GM12873 (cell line): ENCODE data around the gene HSD17B11.

Experiments used
- TF ChIP-seq, protein P1 (sequence below): IDR thresholded peaks from 2 replicates; pipeline ENCODE4 v1.5.1; 2012; ENCODE audit warnings: low read depth, mild to moderate bottlenecking, moderate library complexity, low read length, control low read depth; ENCODE audit not compliant: insufficient read depth; ENCODE audit errors: missing control alignments

Gene HSD17B11

DNA sequence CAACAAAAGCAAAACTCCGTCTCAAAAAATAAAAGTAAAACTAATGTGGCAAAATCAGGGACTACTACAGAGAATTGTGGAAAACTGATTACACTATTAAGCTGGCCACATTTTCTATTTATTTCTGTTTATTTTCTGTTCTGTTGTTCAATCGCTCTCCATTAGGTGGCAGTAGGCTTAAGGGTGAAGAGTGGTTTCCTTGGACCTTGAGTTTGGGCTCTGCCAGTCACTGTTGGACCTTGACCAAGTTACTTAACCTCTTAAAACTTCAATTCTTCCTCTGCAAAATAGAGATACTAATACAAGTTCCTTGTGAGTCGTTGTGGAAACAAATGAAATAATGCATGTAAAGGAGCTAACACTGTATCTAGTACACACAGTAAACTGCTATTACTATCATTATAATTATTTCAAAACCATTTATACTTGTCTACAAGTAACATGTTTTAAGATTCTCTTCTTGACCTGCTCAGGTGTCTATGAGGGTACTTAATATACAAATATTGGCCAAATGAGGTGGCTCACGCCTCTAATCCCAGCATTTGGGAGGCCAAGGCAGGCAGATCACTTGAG lies 15.2 kb downstream of the HSD17B11 start:
- TF ChIP-seq, protein P1, sequence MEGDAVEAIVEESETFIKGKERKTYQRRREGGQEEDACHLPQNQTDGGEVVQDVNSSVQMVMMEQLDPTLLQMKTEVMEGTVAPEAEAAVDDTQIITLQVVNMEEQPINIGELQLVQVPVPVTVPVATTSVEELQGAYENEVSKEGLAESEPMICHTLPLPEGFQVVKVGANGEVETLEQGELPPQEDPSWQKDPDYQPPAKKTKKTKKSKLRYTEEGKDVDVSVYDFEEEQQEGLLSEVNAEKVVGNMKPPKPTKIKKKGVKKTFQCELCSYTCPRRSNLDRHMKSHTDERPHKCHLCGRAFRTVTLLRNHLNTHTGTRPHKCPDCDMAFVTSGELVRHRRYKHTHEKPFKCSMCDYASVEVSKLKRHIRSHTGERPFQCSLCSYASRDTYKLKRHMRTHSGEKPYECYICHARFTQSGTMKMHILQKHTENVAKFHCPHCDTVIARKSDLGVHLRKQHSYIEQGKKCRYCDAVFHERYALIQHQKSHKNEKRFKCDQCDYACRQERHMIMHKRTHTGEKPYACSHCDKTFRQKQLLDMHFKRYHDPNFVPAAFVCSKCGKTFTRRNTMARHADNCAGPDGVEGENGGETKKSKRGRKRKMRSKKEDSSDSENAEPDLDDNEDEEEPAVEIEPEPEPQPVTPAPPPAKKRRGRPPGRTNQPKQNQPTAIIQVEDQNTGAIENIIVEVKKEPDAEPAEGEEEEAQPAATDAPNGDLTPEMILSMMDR = peak; percentile 71

DNA sequence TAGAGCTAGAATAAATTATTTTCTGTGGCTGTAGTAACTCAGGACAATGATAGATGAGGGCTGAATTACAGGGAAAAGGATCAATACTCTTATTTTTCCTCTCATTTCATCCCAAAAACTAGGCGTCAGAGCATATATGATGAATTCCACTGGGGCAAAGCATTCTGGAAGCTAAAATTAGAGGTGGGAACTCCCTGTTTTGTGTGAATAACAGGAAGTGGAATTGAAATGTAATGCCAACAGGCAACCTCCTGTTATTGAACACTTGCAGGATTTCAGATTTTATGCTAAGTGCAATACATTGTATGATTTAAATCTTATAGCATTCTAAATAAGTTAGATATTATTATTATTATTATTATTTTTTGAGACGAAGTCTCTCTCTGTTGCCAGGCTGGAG lies 20.9 kb downstream of the HSD17B11 start:
- TF ChIP-seq, protein P1 = no peak

DNA sequence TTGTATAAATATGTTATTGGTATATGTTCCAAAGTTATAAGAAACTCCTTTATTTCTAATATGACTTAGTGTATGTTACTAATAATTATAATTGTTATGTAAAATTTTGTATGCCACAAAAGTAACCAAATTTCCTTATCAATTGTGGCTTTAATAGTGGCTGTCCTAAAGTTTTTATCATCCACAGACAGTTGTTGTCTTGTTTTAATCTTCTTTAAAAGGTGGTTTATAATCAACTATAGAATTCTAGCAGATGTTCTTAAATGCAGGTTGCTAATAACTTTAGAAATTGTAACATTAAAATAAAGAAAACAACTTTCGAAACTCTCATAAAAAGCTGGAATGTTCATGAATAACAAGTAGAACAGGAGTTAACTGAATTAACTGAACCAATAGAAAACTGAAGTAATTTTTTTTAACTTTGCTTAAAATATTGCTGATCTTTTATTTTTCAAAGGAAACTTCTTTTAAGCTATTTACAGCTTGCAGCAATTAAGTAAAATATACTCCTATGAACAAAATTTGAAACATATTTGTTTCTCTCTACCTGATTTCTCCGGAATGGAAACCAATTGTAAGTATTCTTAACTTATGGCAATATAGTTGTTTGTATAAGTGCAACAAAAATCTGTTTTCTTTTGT lies 24.3 kb downstream of the HSD17B11 start:
- TF ChIP-seq, protein P1 = no peak

DNA sequence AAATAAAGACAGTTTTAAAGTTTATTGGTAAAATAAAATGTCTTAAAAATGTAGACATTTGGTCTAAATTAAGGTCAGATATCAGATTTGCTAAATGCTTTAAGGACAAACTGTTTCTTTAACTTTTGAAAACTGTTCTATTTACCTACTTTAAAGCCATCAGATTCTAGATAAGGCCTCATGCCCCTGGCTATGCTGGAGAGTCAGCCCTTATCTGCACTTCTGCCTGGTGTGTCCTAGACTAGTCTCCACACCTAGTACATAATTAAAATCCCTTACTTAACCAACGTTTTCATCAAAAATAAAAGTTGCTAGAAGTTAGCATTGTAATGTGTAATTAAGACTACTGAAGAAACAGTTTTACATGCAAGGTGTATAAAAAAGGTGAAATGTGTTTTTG lies 25.6 kb downstream of the HSD17B11 start:
- TF ChIP-seq, protein P1 = no peak

- TF ChIP-seq, protein P1 = no peak
These were observed 27.4 kb downstream of the HSD17B11 start for GRCh38 chr4:87363552-87363951.

GRCh38 chr4:87360338-87360935 lies 30.6 kb downstream of the HSD17B11 start:
- TF ChIP-seq, protein P1 = no peak

DNA sequence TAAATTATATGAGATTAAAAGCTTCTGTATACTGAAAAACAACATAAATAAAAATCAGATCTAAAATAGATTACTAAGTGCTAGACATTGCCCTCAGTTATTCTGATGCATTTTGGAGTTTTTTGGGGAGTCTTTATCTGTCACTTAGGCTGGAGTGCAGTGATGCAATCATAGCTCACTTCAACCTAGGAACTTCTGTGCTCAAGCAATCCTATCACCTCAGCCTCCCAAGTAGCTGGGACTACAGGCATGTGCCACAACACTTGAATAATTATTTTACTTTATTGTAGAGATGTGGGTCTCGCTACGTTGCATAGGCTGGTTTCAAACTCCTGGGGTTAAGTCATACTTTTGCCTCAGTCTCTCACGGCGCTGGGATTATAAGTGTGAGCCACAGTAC lies 31.7 kb downstream of the HSD17B11 start:
- TF ChIP-seq, protein P1 = no peak
